Measurements from ENCODE around the gene HOXA9. TPM values are rescaled to one million over a fixed set of nuclear protein-coding genes. Genes with fewer than 3 reads are reported as not detected.

HOXA9 gene
- total and polyA plus RNA-seq, 2 of the 4 experiments (the other 2 are of a cell fraction): 0.18 to 0.32 TPM

DNA sequence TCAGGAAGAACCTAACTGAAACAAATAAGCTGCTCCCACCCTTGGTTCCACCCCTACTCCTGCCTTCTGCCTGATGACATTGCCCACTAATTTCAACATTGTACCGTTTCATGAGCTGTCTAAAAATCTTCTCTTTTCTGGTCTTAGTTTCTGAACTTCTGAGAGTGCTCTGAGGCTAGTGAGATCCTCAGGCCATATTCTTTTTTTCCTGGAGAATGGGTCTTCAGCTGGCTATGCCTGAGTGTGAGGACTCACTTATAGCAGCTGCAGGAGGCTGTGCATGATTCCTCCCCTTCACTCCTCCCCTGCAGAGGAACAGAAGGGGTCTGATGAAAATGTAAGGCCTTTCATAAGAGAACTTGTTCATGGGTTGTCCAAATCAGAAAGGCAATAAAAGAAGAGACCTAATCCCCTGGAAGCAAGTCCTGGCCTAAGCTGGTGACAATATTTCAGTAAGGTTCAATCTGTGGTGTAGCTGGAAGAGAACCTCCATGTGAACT lies 45.9 kb downstream of the HOXA9 start:
- peaks cover 29% of the 10 kb centered on the region for H3K4me1 ChIP-seq (ENCODE audit: control insufficient read depth, insufficient read depth, low read length)
- peaks cover 7% of the 10 kb centered on the region; the same call in 1 of the 2 replicates for H3K9me1 ChIP-seq (ENCODE audit: insufficient read depth, low read length)
- peaks cover 0 to 39% of the 10 kb centered on the region in 2 experiments; a peak in 3 of 4 replicates for H3K79me1 ChIP-seq (ENCODE audit: low read depth in 1 of 2, low read length in 2 of 2)
- H3K18ac ChIP-seq (ENCODE audit: low read depth, low read length): peak overlapping the region; percentile 66
- H3K36me3 ChIP-seq (ENCODE audit: control insufficient read depth, insufficient read depth, low read length): peaks cover 9% of the 10 kb centered on the region; the same call in 1 of the 2 replicates
- no TSS peak for BruUV-seq (replicated peaks)
- peak overlapping the region; percentile 86; the same call in 1 of the 2 replicates for H3K27ac ChIP-seq (ENCODE audit: insufficient read depth, low read length)
- in situ Hi-C loops (cut with MboI; ENCODE audit: low sequenced_read_pairs): no loop called here
- H3K27me3 ChIP-seq (ENCODE audit: control insufficient read depth, insufficient read depth, low read length): no peaks in the 10 kb centered on the region
- peak overlapping the region; percentile 65 for H2BK120ac ChIP-seq (ENCODE audit: low read depth, low read length)
- H3K9ac ChIP-seq (ENCODE audit: low read depth, low read length): peak overlapping the region; percentile 20; the same call in 1 of the 2 replicates
- peak; percentile 26 for DNase-seq
- no peak overlapping the region; the same call in 1 of the 2 replicates for H3K56ac ChIP-seq (ENCODE audit: extremely low read depth, insufficient read depth, low read length)
- peak overlapping the region; percentile 72 for H4K91ac ChIP-seq (ENCODE audit: insufficient read depth, low read depth, low read length)
- peak overlapping the region; percentile 56 for H3K4ac ChIP-seq (ENCODE audit: low read depth, low read length)
- peak overlapping the region; percentile 8; the same call in 1 of the 2 replicates for H3K14ac ChIP-seq (replicated peaks; ENCODE audit: low read depth, low read length)
- H2AK9ac ChIP-seq (replicated peaks; ENCODE audit: low read depth, low read length, poor library complexity): no peak overlapping the region
- no peak for ATAC-seq (ENCODE audit: low read depth)
- TF ChIP-seq, protein P1, sequence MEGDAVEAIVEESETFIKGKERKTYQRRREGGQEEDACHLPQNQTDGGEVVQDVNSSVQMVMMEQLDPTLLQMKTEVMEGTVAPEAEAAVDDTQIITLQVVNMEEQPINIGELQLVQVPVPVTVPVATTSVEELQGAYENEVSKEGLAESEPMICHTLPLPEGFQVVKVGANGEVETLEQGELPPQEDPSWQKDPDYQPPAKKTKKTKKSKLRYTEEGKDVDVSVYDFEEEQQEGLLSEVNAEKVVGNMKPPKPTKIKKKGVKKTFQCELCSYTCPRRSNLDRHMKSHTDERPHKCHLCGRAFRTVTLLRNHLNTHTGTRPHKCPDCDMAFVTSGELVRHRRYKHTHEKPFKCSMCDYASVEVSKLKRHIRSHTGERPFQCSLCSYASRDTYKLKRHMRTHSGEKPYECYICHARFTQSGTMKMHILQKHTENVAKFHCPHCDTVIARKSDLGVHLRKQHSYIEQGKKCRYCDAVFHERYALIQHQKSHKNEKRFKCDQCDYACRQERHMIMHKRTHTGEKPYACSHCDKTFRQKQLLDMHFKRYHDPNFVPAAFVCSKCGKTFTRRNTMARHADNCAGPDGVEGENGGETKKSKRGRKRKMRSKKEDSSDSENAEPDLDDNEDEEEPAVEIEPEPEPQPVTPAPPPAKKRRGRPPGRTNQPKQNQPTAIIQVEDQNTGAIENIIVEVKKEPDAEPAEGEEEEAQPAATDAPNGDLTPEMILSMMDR (conservative IDR thresholded peaks at IDR 0.05; ENCODE audit: low read depth, low read length): no peak
- TF ChIP-seq CHD1 (IDR thresholded peaks at IDR 0.05; ENCODE audit: low read depth, low read length) (no peak), ELK1 (IDR thresholded peaks at IDR 0.05; ENCODE audit: borderline replicate concordance, low read depth, low read length) (no peak), SMC3 (IDR thresholded peaks at IDR 0.05; ENCODE audit: low read depth, low read length) (no peak), NFE2L2 (IDR thresholded peaks at IDR 0.05; ENCODE audit: low read depth, low read length) (no peak), CEBPB (IDR thresholded peaks at IDR 0.05; ENCODE audit: low read depth, low read length) (no peak)
- H2BK20ac ChIP-seq (ENCODE audit: low read depth, low read length): peak overlapping the region; percentile 40
- peaks cover 7% of the 10 kb centered on the region for H4K20me1 ChIP-seq (ENCODE audit: insufficient read depth, low read length)
- peak overlapping the region; percentile 41 to 77 for H4K8ac ChIP-seq (ENCODE audit: low read depth in 2 of 2, low read length in 2 of 2)
- H3K23ac ChIP-seq (ENCODE audit: low read depth, low read length): peak overlapping the region; percentile 80
- no peak overlapping the region for H2AFZ ChIP-seq (replicated peaks; ENCODE audit: low read length, poor library complexity)
- intact Hi-C loops (cut with micrococcal nuclease): no loop called here
- peak overlapping the region; percentile 23; the same call in 1 of the 2 replicates for H3K4me2 ChIP-seq (ENCODE audit: low read depth, low read length)
- peak overlapping the region; percentile 2 for H2BK5ac ChIP-seq (ENCODE audit: low read depth, low read length, poor library complexity, severe bottlenecking)
- peak overlapping the region; percentile 81 for H2BK15ac ChIP-seq (ENCODE audit: low read depth, low read length)
- dilution Hi-C loops (cut with HindIII; ENCODE audit: low sequenced_read_pairs, unreplicated experiment): no loop called here
- no CpG with 5 or more reads among the region's 1 CpG for WGBS, 2 experiments (ENCODE audit: extremely low coverage in 2 of 2, insufficient read length in 1 of 2)
- peak overlapping the region; percentile 37 for H2AK5ac ChIP-seq (ENCODE audit: low read depth, low read length)
- POLR2A ChIA-PET (ENCODE audit: unreplicated experiment): interaction anchor here (0.7 to 0.9 kb wide), 2 partner anchors 8 to 14 kb away, joined by 3 read pairs; no protein-coding TSS in a partner anchor
- no peak overlapping the region for H3K4me3 ChIP-seq (ENCODE audit: insufficient read depth, low read depth, low read length)
- CTCF ChIA-PET: interaction anchor here (1.1 to 1.4 kb wide), 2 partner anchors 11 to 750 kb away, joined by 3 to 4 read pairs; partner anchors contain the start of gene HOXA4
- peak overlapping the region; percentile 37 for H4K5ac ChIP-seq (ENCODE audit: low read depth, low read length)
- no peaks in the 10 kb centered on the region for H3K9me3 ChIP-seq (ENCODE audit: control insufficient read depth, insufficient read depth, low read length)

Data from IMR-90 (cell line).